Frontal cortex (tissue), 4 donors: ENCODE measurements around the gene COL23A1. TPM values are rescaled to one million over a fixed set of nuclear protein-coding genes. Genes with fewer than 3 reads are reported as not detected.

ENCODE experiments used
- DNase-seq, 2 donors: peaks; one replicate each; pipeline ENCODE4 v3.0.0; 2012; ENCODE audit warnings: low spot score in 2 of 2
- FAIRE-seq: peaks from 2 replicates; lab custom pipeline; 2012; peaks lifted over from hg19 to GRCh38; lab: Jason Lieb, UNC
- total RNA-seq: library from RNA; depleted of rRNA; stranded (reverse); fragments of >200 nt; gene quantifications from one replicate; pipeline ENCODE4 v1.2.3, GENCODE V29; 2014
- donor health status: control.
- donor health status: control.
- donor health status: control.

The COL23A1 gene
- total RNA-seq, 1 donor from 2014 or later, result 0.82 TPM

DNA sequence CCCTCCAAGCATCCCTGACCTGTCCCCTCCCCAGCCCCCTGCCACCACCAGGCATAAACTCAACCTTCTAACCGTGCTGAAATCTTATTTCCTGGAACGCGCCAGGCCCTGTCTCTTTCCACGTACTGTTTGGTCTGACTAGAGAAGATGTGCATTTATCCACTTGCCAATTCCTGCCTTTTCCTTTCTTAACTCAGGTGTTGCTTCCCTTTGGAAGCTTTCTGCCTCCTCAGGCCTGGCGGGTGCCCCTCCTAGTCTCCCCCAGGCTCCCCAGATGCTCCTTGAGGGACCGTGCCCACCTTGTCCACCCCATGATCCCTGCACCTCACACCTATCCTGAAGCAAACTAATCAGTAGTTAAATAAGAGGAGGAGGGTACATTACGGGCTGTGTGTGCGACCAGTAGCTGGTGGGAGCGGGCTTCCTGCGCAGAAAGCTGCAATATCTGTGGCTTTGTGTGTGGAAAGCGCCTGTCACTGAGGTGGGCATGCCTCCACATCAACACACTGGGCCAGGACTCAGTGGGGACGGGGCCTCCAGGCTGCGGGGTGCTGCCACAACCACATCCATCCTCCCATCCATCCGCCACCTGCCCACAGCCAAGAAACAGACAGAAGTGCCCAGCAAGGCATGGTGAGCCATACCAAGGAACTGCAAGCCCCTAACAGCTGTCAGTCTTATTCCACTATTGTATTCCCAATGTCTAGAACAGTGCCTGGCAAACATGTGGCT lies 73.5 kb downstream of the COL23A1 start:
- DNase-seq (no peak), FAIRE-seq (no peak)

DNA sequence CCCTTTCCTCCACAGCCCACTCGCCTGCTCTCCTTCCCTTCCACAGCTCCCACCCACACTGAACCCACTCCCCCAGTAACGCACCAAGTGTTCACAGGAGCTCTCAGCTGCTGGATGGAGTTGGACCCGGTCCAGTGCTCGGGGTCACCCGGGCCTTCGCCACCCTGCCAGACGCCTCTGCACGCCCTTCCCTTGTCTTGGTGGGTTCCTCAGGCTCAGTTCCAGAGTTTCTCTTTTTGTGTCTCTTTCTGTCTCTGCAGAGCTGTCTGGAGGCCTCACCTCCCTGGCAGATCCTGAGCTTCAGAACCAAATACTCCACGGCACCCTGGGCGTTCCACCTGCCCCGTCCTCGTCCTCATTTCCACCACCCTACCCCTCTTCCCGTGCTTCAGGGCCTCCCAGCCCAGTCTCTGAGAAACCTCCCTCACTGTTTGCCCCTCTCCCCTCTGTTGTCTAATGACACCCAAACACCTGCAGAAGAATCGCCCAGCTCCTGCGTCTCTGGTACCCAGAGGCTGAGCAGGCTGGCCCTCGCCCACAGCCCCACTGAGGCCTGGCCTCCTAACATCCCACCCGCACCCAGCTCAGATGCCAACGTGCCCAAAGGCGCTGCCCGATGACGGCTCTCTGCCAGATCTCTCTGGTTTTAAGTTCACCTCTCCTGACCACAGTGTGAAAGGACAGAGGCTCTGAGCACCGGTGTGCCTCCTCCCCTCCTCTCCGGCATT lies 74.3 kb downstream of the COL23A1 start:
- DNase-seq (no peak), FAIRE-seq (no peak)

- FAIRE-seq, result no peak
- no peak for DNase-seq
Measured at GRCh38 chr5:178514851-178515418, 75.3 kb downstream of the COL23A1 start.

GRCh38 chr5:178511172-178511571 lies 79.0 kb downstream of the COL23A1 start:
- DNase-seq, result no peak
- FAIRE-seq, result no peak

DNA sequence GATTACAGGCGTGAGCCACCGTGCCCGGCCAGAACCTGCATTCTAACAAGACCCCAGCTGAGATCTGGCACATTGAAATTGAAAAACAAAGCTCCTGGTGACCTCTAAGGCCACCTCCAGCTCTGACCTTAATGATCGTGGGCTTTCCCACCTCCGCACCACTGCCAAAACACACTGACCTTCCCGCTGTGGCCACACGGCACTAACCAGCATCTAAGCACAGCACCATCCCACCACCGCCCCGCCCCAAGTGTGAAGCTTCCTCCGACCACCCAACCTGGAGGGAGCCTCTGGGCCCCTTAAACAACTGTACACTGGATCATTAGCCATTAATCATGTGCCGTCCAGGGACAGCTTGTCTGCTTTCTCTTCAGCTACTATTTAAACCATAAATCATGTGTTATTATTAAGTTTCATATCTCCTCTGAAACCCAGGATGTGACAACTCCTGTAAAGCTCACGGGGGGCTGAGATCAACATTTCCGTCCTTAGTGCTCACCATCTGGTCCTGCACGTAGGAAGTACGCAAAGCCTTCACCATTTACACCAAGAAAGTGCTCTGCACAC lies 80.6 kb downstream of the COL23A1 start:
- FAIRE-seq (no peak), DNase-seq (no peak)

DNA sequence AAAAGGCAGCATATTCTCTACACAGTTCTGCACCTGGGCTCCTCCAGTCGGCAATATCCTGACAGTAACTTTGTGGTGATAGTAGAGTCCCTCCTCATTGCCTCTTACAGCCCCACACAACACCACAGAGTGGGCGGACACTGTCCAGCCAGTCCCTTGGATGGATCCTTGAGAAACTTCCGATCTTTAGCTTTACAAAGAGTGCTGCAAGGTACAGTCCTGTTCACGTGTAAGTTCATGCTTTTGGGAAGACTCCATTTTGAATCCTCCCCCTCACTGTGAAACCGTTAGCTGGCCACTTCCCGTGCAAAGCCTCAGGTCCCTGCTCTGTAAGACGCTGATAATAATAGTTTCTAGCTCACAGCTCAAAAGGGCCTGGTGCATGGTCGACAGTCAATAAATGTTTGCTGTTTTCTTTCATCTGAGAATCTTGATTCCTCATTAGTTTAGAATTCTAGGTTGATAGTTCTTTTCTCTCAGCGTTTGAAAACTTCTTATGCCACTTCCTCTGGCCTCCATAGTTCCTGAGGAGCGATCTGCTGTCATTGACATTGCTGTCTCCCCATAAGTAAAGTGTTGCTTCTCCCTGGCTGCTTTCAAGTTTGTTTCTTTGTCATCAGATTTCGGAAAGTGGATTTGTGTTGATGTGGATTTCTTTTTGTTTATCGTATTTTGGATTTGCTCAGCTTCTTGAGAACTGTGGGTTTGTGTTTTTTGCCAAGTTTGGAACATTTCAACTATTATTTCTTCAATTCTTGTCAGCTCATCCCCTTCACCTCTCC lies 82.9 kb downstream of the COL23A1 start:
- DNase-seq (no peak), FAIRE-seq (no peak)

GRCh38 chr5:178505639-178506407 lies 84.4 kb downstream of the COL23A1 start:
- no peak for FAIRE-seq
- no peak for DNase-seq

GRCh38 chr5:178504340-178504960 lies 85.7 kb downstream of the COL23A1 start:
- DNase-seq (no peak), FAIRE-seq (no peak)

- no peak for DNase-seq
- FAIRE-seq, result no peak
Measured at GRCh38 chr5:178502401-178503100, 87.6 kb downstream of the COL23A1 start.

GRCh38 chr5:178499352-178499751 lies 90.8 kb downstream of the COL23A1 start:
- DNase-seq (no peak), FAIRE-seq (no peak)

GRCh38 chr5:178496642-178497041 lies 93.6 kb downstream of the COL23A1 start:
- DNase-seq, result no peak
- FAIRE-seq, result no peak

GRCh38 chr5:178496214-178496613 lies 94.0 kb downstream of the COL23A1 start:
- FAIRE-seq (no peak), DNase-seq (no peak)

GRCh38 chr5:178495706-178496105 lies 94.5 kb downstream of the COL23A1 start:
- no peak for FAIRE-seq
- no peak for DNase-seq

DNA sequence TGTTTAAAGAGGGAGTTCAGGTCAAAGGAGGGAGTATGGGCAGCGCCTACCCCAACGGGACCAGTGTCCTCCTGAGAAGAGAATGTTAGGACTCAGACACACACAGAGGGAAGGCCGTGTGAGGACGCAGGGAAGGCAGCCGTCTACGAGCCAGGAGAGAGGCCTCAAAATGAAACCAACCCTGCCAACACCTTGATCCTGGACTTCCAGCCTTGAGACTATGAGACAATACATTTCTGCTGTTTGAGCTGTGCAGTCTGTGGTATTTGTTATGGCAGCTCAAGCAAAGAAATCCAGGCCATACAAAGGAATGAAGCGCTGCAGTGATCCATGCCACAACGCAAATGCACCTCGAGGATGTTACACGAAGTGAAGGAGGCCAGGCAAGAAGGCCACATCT lies 97.9 kb downstream of the COL23A1 start:
- DNase-seq (no peak), FAIRE-seq (no peak)

GRCh38 chr5:178490935-178491652 lies 99.1 kb downstream of the COL23A1 start:
- DNase-seq, result no peak
- no peak for FAIRE-seq

GRCh38 chr5:178489271-178489976 lies 100.8 kb downstream of the COL23A1 start:
- DNase-seq (no peak), FAIRE-seq (no peak)

DNA sequence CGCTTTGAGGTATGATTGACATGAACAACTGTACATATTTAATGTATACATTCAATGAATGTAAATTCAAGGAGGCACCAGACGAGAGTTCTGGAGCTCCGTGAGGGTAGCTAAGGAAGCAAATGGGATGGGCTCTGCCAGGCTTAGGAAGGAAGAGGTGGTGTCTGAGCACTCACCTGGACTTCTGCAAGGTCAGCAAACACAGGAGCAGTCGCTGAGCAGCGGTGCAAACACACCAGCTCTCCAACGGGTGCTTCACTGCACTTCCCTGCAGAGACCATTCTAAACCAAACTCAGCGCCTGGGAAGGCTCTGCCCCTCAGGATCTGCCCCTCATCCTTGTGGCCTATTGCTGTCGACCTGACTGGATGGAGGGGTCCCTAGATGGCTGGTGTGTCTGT lies 101.5 kb downstream of the COL23A1 start:
- FAIRE-seq (no peak), DNase-seq (no peak)
